Fibroblast of skin of right biceps (primary cell): ENCODE measurements around the gene CBL.

ENCODE experiments used
- DNase-seq: peaks from one replicate; pipeline ENCODE4 v3.0.0-alpha.2; 2013

CBL gene

DNA sequence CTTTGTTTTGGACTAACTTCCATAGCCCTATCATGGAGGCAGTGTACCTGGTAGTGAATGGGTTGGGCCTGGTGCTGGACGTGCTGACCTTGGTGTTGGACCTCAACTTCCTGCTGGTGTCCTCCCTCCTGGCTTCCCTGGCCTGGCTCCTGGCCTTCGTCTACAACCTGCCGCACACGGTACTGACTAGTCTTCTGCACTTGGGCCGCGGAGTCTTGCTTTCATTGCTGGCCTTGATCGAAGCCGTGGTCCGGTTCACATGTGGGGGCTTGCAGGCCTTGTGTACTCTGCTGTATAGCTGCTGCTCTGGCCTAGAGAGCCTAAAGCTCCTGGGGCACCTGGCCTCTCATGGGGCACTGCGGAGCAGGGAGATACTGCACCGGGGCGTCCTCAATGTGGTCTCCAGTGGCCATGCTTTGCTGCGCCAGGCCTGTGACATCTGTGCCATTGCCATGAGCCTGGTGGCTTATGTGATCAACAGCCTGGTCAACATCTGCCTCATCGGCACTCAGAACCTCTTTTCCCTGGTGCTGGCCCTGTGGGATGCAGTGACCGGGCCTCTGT, 129.0 kb downstream of the CBL start:
- DNase-seq, result no peak

DNA sequence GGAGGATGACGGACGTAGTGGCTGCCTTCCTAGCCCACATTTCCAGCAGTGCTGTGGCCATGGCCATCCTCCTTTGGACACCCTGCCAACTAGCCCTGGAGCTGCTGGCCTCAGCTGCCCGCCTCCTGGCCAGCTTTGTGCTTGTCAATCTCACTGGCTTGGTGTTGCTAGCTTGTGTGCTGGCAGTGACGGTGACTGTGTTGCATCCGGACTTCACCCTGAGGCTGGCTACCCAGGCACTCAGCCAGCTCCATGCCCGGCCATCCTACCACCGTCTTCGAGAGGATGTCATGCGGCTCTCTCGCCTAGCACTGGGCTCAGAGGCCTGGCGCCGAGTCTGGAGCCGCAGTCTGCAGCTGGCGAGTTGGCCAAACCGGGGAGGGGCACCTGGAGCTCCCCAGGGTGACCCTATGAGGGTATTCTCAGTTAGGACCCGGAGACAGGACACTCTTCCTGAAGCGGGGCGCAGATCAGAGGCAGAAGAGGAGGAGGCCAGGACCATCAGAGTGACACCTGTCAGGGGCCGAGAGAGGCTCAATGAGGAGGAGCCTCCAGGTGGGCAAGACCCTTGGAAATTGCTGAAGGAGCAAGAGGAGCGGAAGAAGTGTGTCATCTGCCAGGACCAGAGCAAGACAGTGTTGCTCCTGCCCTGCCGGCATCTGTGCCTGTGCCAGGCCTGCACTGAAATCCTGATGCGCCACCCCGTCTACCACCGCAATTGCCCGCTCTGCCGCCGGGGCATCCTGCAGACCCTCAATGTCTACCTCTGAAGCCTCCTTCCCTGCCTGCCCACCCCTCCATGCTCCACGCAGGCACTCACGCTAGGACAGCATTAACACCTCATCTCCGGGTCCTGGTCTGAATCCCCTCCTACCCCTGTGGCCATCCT, 129.8 kb downstream of the CBL start:
- DNase-seq, result no peak

DNA sequence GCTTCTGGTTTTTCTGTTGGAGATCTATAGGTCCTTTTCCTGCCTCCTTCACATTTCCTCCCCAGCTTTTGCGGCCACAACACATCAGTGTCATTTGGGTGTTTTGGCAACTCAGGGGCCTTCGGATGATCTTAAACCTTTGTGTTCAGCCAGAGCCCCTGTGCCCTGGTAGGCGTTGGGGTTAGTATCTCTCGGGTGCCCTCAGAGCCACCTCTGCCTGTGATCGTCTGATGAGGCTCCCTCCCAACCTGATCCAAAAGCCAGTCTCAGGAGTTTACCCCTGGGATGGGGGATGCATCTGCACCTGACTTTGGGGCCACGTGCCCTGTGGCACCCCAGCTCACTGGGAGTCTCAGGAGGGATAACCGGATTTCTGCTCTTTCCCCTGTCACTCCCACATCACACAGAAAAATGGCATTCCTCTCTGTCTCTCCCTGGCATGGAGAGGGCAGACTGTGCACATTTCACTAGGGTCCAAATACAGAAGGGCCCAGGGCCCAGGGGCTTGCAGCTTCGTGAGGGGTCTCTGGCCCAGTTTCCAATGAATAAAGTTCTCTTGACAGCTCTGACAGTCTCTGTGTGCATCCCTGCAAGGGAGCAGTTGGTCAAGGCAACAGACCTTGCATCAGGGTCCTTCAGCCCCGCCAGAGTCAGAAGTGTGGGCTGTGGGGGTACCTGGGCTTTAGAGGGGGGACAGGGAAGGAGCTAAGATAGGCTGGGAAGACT, 130.8 kb downstream of the CBL start:
- DNase-seq, result no peak

DNA sequence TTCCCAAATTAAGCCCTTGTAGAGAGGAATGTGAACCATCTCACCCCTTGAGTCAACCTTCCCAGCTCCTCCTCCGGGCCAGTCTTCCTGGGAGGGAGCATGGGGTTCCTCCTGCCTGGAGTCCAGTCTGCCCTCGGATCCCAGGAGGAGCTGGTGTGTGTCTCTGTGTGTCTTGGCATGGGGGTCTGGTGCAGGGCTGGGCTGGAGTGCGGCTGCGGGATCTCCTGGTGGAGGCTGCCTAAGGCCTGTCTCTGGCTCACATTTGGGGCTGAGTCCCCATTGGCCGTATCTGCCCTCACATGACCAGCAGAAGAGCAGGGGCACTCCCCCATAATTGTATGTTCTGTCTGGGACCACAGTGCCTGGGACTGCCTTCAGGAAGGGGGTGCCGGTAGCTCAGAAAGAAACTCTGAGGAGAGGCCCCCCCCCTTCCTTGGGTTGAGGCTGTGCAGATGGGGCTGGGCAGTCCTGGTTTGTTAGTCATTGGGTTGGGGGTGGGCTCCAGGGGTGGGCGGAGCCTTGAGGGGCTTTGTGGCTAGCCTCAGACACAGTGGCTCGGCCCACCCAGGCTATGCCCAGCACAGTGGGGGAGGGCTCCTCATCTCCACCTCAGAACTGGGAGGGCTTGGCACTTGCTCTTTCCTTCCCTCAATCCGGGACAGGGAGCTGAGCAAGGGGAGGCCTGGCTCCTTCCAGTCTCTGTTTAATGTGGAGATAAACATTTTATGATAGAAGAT, 131.6 kb downstream of the CBL start:
- DNase-seq, result peak; percentile 96

DNA sequence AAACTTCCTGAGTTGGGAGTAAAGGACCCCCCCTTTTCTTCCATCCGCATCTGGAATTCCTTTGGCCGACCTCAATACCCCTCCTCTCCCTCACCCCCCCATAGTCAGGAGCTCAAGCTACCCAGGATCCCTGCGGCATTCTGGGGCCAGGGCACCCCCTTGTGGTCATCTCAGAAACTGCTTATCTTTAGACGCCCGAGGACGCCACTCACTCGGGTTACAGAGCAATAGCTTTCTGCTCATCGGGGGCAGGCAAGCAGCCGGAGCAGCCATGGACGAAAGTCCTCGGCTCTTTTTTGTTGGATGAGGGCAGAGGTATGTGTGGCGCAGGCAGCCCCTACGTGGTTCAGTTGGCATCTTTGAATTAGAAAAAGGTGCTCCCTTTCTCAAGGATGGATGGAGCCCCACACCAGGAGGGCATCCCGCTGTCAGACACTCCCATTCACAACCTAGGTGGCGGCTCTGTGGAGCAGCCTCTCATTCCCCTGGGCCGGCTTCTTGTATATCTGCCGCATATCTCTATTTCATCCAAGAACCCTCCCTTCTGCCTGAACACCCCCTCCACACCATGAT, 132.3 kb downstream of the CBL start:
- DNase-seq, result no peak

DNA sequence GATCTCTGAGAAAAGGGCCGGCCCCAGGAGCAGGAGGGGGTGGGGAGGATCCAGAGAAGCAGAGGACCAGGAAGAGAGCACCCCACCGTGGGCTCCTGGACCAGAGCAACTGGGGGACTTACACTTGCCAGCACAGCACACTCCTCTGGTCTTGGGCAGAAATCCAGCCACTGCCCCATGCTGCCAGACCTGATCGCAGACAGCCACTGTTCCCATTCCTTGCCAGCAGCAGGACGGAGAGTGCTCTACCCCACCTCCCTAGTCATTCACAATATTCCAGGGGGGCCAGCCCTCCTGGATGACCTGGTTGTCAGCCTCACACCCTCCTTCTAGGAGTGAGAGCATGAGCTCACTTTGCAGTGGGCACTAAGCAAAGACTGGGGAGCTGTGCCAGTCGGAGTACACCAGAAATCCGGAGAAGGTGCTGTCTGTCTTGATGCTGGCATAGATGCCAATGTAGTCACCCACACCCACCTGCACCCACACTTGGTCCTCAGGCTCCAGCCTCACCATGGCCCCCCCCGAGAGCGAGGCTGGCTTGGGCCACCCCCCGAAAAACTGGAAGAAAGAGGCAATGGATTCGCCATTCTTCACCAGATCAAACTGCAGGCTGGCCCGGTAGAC, 132.9 kb downstream of the CBL start:
- no peak for DNase-seq

DNA sequence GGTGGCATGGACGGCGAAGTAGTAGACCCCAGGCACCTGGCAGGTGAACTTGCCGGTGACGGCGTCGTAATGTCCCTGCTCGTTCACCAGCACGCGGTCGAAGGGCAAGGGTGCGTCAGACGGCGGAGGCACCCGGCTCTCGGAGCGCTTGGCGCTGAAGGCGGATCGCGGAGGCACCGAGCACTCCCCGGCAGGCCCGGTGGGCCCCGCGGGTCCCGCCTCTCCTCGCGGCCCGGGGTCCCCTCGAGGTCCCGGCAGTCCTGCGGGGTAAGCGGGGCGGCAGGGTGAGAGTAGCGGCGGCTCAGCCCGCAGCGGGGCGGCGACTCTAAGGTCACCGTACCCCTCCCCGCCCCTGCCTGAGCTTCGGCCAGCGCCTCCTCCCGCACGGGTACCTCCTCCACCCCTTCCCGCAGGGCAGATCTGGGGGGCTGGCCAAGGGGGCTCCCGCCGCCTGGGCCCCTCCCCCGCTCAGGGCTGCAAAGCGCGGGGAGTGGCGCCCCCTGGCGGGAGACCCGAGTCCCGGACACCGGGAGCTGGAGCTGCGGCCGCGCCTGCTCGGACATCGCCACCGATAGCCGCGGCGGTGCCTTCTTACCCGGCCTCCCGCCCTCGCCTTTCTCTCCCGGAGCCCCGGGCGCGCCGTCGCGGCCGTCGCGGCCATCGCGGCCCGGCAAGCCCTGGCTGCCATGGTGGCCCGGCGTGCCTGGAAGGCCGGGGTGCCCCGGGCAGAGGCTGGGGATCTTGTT, 133.6 kb downstream of the CBL start:
- peak; percentile 47 for DNase-seq

DNA sequence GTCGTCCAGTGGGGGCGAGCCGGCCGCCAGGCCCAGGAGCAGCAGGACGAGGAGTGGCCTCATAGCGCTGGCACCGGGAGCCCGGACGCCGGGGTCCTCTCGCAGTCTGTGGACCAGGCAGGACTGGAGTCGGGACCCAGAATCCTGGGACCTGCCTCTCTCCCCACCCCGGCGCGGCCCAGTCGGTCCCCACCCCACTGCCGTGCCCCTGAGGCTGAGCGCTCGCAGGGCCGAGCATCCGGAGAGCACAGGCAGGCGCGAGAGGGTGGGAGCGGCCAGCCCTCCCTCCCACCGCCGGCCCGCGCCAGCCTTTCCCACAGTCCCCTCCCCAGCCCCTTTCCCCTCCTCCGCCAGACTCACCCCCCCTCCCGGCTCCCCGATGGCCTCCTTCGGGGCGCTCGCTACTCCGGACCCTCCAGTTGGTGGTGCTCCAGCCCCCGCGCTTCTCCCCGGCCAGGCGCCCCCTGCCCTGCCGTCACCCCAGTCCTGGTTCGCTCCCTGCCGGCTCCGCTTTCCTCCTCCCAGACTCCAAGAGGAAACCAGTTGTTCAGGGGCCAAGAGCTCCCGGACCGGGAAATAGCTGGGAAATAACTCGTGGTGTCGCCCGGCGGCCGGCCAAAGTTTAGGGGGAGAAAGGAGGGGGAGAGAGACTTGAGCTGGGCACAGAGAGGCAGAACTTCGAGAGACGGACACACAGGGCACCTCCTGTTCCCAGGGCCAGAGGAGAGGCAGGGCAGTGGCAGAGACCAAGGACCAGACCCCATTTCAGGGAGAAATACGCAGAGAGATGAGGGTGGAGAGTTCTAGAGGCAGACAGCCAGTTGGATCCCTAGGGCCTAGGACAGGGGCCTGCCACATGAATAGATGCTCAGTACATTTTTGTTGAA, 134.4 kb downstream of the CBL start, which contains the start of gene C1QTNF5:
Gene C1QTNF5 (minus strand): TSS at position 549 of the 887 bp plus-strand sequence. CDS start 486 bp downstream, at position 63.
- DNase-seq, result peak; percentile 79

DNA sequence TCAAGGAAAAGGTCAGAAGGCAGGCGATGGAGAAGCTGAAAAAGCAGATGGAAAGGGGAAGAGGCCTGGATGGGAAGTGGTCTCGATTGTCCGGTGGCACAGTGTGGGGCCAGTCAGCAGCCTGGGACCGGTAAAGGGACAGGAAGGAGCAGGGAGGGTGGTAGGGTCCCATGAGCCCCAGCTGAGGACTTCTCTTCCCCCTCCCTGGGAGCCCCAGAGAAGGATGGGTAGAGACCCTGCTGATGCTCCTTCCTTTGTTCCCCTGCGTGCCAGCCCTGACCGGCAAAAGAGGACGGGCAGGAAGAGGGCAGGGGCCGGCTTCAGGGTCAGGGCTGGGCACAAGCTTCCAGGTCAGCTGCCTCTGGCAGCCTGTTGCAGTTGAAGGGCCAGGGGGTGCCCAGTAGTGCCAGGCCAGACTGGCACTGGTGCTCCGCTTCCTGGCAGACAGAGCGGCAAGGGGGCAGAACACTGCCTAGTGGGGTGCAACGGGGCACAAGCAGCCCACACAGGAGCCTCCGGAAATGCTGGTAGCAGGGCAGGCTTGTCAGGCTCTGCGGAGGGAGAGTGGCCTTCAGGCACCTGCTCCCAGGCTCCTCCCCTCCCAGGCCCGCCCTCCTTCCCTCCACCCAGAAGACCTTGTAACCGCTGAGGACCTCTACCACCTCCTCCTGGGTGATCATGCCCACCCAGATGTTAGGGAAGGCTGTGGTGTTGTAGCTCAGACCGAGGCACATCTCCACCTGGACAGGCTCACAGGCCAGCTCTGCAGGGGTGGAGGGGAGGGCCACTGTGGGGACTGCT, 135.3 kb downstream of the CBL start:
- DNase-seq, result no peak

DNA sequence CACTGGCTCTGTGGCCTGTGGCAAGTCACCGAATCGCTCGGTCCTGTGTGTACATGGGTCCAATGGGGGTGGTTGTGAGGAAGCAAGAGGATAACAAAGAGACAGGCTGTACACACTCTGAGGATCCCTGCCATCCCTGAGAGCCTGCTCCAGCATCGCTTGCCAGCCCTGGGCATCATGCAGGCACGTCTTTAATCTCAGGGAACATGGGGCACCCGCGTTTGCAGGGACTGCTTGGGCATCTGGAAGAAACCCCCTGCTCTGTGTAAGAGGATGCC, 135.8 kb downstream of the CBL start:
- DNase-seq, result no peak

DNA sequence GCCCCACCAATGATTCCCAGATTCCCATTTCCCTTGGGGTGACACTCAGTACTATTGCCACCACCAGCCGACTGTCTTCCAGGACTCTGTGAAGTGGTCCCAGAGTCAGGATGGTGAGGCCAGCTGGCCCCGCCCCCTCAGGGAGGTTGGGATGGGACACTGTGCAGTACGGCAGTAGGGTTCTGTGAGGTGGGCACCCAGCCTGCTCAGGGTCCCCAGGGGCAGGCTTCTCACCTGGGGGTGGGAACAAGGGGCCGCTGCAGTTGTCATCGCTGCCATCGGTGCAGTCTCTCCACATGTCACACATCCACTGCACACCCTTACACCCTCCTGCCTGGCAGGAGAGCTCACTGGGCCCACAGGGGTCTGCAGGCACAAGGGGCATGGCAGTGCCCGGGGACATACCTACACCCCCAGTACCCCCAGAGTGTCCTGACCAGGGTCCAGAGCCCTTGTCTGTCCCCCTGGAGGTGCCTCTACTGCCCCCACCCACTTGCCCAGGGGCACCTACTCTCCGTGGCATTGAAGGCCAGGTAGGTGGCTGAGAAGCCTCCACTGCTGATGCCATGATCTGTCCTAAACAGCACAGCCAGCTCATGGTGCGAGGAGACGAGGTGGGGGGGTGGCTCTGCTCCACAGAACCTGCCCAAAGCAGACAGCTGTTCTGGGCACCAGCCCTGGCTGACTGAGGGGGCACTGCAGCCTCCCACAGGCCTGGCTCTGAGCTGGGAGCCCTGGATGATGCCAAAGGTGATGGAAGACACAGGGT, 136.4 kb downstream of the CBL start:
- no peak for DNase-seq

DNA sequence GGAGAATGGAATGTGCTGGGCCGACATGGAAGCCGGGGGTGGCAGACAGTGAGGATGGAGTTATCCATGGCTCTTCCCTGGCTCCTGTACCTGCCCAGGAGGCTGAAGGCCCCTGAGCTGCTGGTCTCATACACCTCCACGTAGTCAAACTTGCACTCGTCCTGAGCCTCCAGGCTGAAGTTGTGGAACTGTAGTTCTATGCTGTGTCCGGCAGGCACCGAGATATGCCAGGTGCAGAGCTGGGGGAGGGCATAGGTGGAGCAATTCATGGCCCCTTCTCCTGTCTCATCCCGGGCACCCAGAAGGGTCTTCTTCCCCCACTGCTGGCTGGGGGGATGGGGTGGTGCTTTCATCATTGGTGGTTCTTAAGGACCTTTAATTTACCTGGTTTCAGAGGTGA, 137.6 kb downstream of the CBL start:
- DNase-seq, result no peak

DNA sequence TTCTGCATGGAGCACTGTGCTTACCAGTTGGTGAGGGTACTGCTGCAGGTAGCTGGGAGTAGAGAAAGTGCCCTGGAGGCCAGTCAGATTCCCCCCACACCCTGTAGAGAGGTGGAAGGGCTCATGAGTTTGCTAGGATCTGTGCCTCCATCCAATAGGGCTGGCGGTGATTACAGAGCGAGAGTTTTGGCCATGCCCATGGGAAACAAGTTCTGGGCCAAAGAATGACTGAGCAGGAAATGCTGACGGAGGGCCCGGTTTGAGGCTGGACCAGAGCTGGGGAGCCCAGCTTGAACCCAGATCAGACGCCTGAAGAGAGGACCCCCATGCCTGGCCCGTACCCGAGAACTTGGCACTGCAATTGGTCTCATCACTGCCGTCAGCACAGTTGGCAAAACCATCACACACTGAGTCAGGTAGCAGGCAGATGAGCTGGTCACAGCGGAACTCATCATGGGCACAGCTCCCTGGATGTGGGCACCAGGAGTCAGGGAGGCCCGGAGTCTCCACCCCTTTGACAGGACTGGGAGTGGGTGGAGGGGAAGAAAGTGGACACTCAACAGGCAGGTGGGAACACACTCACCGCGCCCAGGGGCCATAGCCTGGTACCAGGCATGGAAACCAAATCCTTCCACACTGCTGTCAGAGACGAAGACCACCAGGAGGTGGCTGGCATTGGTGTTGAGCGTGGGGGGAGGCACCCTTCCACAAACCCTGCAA, 138.3 kb downstream of the CBL start:
- DNase-seq, result no peak

DNA sequence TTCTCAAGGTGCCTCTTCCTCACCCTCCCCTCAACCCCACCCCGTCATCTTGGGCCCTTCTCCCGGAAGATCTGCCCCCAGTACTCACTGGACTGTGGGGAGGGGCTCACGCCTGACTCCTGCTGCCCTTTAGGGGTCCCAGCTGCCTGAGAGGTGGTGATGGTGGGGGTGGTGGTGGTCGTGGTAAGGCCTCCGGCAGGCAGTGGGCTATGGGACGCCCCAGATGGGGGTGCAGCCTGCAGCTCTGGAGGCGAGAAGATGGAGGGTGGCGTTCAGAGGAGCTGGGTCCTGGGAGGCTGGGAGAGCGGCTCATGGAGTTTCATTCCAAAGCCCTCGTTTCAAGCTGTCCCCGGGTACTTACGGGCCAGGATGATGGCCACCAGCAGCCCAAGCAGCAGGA, 139.5 kb downstream of the CBL start:
- DNase-seq, result no peak

DNA sequence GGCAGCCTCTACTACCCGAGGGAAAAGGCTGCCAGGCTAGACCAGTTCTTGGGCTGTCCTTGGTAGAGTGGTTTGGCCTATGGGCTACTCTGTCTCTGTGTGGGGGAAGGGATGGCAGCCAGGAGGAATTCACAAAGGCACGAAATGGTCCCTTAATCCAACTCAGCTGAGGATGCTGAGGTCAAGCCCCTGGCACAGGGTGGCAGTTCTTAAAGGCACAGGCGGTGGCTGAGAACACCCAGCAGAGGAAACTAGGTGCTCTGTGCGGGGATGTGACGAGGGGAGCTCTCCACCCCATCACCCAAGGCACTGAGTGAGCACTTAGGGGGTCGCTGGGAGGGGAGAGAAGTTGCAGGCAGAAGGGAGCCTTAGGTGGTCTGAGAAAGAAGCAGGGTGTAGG, 140.5 kb downstream of the CBL start, which contains the start of gene MFRP:
Gene MFRP (minus strand): TSS at position 101 of the 400 bp plus-strand sequence. CDS start 192 bp downstream, outside the sequence.
- DNase-seq, result no peak

DNA sequence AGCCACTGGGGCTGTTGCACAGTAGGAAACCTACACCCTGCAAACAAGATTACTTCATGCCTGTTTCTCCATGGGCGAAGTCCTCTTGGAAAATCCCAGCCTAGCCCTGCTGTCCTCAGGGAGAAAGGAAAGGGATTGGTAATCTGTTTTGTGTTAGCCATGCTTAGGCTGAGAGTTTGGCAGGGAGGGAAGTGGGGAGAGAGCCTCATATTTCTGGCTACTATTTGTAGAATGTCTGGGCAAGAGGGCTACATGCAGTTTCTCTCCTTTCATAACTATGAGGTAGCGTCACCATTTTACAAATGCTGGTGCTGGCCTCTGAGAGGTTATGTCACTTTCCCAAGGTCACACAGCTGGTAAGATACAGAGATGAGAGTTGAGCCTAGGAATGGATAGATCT, 141.1 kb downstream of the CBL start:
- DNase-seq, result peak; percentile 68

DNA sequence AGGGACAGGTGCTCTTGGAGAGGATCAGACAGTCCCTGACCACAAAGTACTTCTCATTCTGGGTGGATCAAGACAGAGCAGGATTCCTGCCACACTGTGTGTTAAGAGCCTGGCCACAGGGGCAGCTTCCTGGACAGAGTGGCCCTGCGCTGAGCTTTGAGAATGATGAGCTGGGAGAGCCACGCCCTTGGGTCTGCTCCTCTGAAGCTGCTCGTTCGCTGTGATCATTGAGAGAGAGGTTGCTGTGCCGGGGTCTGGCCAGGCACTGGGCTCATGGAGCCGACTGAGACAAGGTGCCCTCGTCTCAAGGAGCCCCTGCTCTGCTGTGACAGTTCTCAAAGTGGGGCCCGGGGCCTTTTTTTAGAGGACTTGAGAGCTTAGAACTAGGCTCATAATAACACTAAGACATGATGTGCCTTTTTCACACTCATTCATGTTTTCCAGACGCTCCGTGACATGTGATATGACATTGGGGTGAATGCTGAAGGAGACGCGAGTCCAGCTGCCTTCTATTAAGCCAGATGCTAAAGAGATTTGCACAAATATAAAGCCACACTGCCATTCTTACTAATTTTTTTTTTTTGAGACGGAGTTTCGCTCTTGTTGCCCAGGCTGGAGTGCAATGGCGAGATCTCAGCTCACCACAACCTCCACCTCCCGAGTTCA, 141.9 kb downstream of the CBL start:
- no peak for DNase-seq

DNA sequence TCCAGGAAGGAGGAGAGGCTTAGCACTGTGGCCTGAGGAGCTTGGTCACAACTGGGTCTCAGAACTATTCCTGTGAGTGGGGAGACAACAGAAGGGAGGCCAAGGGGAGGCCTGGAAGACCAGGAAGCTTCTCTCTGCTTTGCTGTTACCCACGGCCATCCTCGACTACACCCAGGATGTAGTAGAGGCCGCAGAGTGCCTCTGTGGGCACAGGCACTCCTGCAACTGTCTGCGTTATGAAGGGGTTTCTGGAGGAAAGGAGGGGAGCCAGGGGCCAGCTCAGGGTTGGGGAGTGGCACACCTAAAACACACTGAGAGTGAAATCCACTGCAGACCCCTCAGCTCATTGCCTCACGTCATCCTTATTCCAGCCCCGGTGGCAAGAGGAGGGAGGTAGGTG, 144.2 kb downstream of the CBL start:
- no peak for DNase-seq
